Stimulated activated CD4-positive, alpha-beta T cell treated with anti-CD3 and anti-CD28 coated beads, Interleukin-4, amount 100 ng/mL, for 24 hours (primary cell): ENCODE measurements around the gene ITGA4.

ENCODE experiments used
- DNase-seq: peaks from one replicate; pipeline ENCODE4 v3.0.0-alpha.2; 2020

ITGA4 gene

DNA sequence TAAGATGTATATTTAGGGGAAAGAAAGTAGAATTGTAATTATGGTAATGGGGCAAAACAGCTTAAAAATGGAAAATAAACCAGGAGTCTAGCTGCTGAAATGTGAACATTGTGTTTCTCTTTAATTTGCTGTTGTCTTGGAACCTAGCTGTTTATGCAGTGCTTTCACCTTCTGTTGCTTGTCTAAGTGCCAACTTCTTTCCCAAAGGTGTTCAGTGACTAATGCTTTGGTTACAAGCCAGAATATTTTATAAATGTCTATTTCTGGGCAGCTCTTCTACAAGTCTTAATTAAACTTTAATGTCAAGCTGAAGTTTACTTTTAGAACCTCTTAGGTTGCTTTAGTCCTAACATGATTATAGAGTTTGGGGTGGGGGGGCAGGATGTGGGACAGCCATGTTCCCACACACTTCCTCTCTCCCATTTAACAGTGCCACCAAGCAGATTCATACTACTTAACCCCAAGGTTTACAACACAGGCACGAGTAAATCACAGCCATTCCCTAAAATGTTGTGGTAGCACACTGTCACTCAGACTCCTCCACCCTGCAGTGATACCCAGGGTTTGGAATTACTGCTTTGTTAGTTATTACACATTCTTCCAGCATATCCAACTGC is 60.6 kb downstream of the ITGA4 start:
- no peak for DNase-seq

- no peak for DNase-seq
These were observed 63.1 kb downstream of the ITGA4 start for GRCh38 chr2:181520253-181520652.

DNA sequence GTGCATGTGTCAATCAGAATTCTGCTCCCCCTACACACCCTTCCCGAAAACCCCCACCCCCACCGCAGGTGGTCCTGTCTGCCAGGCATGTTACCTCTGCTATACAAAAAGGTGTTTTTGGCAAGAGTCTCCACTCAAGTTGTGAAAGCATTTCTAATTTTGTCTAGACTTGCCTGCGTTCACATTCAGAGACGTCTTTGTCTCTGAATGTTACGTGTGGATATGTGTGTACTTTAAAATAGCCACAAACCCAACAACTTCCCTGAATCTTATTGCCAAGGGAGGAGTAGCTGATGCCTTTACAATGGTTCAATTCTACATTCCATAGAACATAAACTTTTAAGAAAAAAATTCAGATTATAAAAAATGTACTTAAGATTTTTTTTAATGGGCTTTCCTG is 66.6 kb downstream of the ITGA4 start:
- no peak for DNase-seq

- no peak for DNase-seq
These were observed 68.8 kb downstream of the ITGA4 start for GRCh38 chr2:181526014-181526413.

- no peak for DNase-seq
These were observed 69.9 kb downstream of the ITGA4 start for GRCh38 chr2:181527058-181527457.

DNA sequence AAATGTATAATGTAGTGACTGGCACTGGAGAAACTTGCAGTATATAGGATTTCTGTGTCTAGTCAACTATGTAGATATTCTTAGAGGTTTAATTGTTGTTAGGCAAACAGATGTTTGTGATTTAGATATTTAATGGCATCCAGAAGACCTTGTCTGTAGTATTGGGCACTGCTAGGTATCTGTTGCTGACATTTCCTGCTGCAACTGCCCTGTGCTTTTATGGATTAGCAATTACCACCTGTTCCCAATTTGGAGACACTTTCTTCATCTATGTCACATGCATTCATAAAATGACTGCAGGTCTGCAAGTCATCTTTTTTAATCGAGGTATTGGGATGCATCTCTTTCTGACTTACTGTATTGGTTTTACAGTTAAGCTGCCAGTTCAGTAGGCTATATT is 71.3 kb downstream of the ITGA4 start:
- DNase-seq, result no peak

DNA sequence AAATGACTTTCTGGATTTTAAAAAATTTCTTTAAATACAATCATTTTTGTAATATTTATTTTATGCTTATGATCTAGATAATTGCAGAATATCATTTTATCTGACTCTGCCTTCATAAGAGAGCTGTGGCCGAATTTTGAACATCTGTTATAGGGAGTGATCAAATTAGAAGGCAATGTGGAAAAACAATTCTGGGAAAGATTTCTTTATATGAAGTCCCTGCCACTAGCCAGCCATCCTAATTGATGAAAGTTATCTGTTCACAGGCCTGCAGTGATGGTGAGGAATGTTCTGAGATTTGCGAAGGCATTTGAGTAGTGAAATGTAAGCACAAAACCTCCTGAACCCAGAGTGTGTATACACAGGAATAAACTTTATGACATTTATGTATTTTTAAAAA is 79.5 kb downstream of the ITGA4 start:
- DNase-seq, result no peak

- DNase-seq, result no peak
These were observed 83.2 kb downstream of the ITGA4 start for GRCh38 chr2:181540421-181540820.

DNA sequence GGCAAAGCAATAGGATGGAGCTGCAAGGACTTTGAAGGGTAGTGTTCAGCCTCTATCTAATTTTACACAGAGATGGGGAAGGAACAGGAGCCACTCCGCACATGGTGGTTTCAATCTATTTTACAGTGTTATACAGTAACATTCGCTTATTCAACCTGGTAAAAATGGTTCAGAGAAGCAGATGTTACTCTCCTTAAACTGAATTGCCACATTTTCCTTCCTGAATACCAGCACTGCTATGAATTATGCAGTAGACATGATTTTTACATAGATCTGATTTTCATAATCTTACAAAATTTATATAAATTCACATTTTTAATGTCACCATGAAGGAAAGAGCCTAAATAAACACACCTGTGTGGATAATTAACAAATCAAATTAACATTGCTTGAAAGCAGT is 85.0 kb downstream of the ITGA4 start:
- no peak for DNase-seq

- DNase-seq, result no peak
These were observed 88.9 kb downstream of the ITGA4 start for GRCh38 chr2:181546086-181546485.

- no peak for DNase-seq
These were observed 95.6 kb downstream of the ITGA4 start for GRCh38 chr2:181552808-181553207.

DNA sequence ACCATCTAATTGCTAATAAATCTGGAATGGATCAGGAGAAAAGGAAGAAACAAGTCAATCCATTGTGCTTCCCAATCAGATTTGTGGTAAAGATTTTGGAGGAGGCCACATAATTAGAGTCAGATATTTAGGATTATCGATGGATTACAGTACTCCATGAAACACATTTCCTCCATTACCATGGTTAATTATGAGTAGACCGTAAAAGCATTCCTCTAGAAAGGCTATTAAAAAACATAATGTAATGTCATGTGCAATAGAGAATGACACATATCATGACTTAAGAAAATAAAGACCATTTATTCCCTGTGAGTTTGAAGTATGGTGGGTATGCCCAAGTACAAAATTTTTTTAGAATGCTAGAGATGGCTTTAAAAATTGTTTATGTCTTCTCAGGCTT is 96.1 kb downstream of the ITGA4 start:
- DNase-seq, result no peak

DNA sequence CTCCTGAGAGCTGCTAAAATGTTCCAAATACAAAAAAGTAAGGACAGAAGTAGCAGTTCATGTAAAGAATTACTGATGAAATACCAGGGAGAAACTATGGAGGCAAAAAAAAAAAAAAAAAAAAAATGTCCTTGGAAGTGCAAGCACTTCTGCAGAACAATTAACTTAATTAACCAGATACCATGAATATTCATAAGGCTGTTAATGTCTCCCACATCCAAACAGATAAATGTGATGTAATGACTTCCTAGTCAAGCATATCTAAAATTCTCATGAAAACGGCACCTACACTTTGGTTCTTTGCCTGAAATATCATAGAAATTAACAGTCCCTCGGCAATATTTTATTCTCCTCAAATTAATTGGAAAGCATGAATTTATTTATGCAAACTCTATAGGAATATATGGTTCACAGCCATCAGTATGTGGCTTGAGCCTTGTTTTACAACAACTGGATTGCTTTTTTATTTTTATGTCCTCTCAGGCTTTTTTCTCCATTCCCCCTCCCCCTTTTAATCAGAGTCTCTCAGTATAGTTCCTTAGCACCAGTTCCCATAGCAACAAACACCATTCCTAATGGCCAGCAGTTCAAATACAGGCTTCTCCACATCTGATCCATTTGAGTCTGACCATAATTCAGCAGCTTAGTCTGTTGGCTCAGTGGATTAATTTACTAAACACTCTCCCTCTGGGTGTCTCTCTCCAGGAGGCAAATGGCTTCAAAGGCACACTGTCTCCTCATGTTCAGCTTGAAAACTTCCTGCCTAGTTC is 97.1 kb downstream of the ITGA4 start:
- DNase-seq, result no peak

- no peak for DNase-seq
These were observed 101.2 kb downstream of the ITGA4 start for GRCh38 chr2:181558371-181558770.

DNA sequence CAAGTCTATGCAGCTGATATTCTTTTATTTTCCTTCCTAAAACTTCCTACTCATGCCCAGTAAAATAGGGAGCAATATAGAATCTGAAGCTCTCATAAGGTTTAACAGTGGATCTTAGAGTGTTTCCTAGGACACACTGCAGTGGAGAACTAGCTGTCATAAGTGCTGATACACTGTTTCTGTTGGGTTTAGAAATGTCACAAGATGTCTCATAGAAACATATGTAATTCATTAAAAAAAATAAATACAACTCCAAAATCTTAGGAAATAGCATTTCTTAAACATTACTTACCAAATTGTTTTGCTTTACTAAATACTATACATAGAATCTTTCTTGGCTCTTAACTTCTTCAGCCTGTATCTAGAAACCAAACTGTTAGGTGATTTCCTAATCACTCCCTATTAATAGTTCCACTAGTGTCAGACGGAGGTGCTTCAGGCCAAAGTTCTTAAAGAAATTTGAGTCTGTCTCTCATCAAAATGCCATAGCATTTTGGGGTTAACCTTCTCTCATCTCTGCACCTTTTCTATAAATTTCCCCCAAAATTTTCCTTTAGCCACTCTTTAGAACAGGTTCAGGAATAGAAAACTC is 106.0 kb downstream of the ITGA4 start:
- no peak for DNase-seq

DNA sequence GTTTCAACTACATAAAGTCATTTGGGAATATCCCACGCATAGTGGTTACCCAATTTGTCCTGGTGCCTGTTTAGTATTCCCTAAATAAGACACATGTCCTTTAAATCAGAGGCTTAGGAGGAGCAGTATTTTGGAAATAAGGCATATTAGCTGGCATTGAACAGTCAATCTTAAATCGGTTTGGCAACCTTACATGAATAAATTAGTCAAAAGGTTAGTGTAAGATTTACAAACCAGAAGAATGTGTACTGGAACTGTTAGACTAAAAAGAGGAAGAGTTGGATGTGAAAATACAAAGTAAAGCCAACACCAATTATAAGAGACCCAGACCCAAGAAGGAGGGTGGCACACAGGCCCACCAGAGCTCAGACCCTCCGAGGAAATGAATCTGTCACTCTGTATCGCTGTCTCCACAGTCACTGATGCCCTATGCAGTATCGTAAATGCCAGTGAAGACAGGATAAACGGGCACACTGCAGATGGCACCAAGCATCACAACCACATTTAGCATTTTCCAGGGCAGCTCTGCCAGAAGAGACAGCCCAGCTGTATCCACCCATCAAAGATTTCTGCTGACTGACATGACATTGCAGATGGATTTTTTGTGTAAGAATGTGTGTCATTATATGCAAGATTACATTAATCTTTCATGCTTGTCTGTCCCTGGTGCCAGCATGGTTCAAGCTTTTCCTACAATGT is 109.3 kb downstream of the ITGA4 start:
- no peak for DNase-seq

GRCh38 chr2:181570059-181570458 is 112.9 kb downstream of the ITGA4 start:
- no peak for DNase-seq

DNA sequence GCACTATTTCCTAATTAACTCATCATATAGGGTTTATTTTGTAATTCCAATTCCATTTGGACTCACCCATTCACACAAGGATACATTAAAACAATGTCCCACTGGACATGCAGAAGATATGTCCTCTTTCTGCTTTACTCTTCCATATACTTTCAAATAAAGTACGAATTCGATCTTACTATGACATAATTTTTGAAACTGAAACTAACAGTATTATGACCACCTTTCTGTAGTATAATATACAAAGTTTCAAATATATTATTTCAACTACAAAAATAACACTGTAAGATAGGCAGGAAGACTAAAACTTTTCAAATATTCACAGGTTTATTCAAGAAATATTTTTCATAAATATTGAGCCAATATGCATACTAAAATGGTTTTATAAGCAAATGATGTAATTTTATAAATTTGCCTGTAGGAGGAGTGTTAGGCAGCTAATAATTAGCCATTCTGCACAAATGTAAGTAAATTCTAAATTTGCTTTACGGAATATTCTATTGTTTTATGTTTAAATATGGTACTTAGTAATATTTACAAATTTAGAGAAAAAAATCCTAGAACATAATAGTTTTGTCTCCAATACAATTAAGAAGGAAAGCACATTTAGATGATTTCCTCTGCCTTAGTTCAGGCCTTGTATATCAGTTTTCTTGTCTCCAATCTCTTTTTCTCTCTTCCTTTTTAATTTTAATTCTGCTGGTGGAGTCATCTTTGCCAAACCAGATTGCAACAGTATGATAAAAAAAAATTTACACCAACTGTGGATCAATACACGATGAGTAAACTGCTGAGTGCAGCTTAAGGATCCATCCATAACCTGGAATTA is 113.9 kb downstream of the ITGA4 start:
- DNase-seq, result no peak

DNA sequence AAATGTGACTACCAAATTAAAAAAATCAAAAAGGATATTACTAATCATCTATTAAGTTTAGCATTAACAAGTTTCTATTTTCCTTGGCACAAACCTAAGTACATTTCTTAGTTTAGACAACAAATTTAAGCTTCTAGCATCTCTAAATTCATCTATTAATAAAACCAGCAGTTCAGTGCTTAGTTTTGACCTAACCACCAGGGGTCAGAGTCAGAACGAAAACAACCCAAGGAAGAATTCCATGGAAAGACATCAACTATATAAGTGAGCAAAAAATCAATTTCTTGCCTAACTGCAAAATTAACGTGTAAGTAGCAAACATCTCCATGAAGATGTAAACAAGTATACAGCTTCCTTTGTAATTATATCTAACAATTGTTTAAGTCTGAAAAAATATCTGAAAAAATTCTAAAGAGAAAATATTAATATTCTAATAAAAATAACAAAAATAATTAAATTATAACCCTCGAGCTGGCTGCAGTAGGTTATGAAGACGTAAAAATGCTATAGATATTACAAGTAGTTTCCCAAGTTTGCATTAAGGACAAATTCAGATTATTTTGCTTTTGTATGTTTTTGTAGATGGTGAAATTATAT is 116.1 kb downstream of the ITGA4 start:
- DNase-seq, result no peak

DNA sequence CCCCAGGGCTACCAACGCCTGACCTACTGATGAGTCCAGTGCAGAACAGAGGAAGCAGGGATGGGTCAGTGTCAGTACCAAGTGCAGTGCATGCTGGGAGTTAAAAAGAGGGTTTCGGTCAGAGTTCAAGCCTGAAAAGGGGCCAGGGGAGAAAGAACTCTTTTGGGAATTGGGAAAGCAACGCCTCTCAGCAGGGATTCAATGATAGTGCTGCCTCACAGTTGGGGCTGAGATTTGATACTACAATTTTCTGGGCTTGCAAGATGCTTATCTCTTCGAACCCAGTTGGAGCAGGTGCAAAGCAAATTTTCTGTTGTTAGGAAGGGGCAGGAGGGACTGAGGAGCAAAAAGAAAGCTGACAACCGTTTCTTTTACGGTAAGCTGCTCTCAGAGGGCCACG is 117.1 kb downstream of the ITGA4 start:
- DNase-seq, result no peak

- no peak for DNase-seq
These were observed 118.0 kb downstream of the ITGA4 start for GRCh38 chr2:181575024-181575649.

GRCh38 chr2:181575650-181576025 is 118.5 kb downstream of the ITGA4 start:
- DNase-seq, result no peak
